MCF 10A (cell line): ENCODE data around the gene GNB1L. TPM values are rescaled to one million over a fixed set of nuclear protein-coding genes. Genes with fewer than 3 reads are reported as not detected.

Experiments used
- BruUV-seq: library from RNA; stranded (reverse); fragments of 400-500 nt; replicated peaks from 2 replicates; lab custom pipeline; 2021; lab: Mats Ljungman, UMichigan
- CTCF ChIA-PET: fragments of 300-600 bp; sonication (Branson Sonifier 250); formaldehyde crosslinking; extraction: SDS; loops from one replicate; lab custom pipeline; 2021; ENCODE audit warnings: antibody characterized with exemption, inconsistent platforms; lab: Yijun Ruan, JAX
- POLR2A ChIA-PET: fragments of 300-600, 350-650 bp; sonication (Branson Sonifier 250); formaldehyde crosslinking; extraction: SDS; loops from one replicate; lab custom pipeline; 2020; ENCODE audit warnings: antibody characterized with exemption, inconsistent platforms; lab: Yijun Ruan, JAX
- DNase-seq: peaks from one replicate; pipeline ENCODE4 v3.0.0-alpha.2; 2018; ENCODE audit not compliant: unreplicated experiment
- H3K27ac Mint-ChIP-seq: one replicate; pipeline ENCODE4 v1.8.0; 2022; ENCODE audit warnings: mild to moderate bottlenecking, low read depth, mixed read lengths; ENCODE audit not compliant: unreplicated experiment
- H3K27me3 Mint-ChIP-seq: one replicate; pipeline ENCODE4 v1.8.0; 2022; ENCODE audit warnings: mixed read lengths; ENCODE audit not compliant: insufficient read depth, unreplicated experiment
- H3K36me3 Mint-ChIP-seq: one replicate; pipeline ENCODE4 v1.8.0; 2022; ENCODE audit warnings: mild to moderate bottlenecking, moderate library complexity, mixed read lengths; ENCODE audit not compliant: insufficient read depth, unreplicated experiment
- H3K4me1 Mint-ChIP-seq: one replicate; pipeline ENCODE4 v1.8.0; 2022; ENCODE audit warnings: mixed read lengths; ENCODE audit not compliant: insufficient read depth, unreplicated experiment
- H3K4me3 Mint-ChIP-seq: one replicate; pipeline ENCODE4 v1.8.0; 2022; ENCODE audit warnings: mild to moderate bottlenecking, moderate library complexity, mixed read lengths; ENCODE audit not compliant: unreplicated experiment
- H3K9me3 Mint-ChIP-seq: one replicate; pipeline ENCODE4 v1.8.0; 2022; ENCODE audit warnings: mixed read lengths; ENCODE audit not compliant: unreplicated experiment
- intact Hi-C: fragments of 100-400 bp; cut with micrococcal nuclease; formaldehyde crosslinking; loops from 2 replicates; pipeline ENCODE4 v1.14.1; 2022
- total RNA-seq: library from RNA; stranded (reverse); gene quantifications from 2 replicates; pipeline ENCODE4 v1.2.3, GENCODE V29; 2022
- TF ChIP-seq, protein P1 (sequence below): fragments of 200-600 bp; IDR thresholded peaks from one replicate; pipeline ENCODE4 v1.8.0; 2022; ENCODE audit warnings: antibody characterized with exemption, mild to moderate bottlenecking; ENCODE audit not compliant: unreplicated experiment

Gene GNB1L
- total RNA-seq, 1 experiment from 2014 or later, result 4.3 TPM

DNA sequence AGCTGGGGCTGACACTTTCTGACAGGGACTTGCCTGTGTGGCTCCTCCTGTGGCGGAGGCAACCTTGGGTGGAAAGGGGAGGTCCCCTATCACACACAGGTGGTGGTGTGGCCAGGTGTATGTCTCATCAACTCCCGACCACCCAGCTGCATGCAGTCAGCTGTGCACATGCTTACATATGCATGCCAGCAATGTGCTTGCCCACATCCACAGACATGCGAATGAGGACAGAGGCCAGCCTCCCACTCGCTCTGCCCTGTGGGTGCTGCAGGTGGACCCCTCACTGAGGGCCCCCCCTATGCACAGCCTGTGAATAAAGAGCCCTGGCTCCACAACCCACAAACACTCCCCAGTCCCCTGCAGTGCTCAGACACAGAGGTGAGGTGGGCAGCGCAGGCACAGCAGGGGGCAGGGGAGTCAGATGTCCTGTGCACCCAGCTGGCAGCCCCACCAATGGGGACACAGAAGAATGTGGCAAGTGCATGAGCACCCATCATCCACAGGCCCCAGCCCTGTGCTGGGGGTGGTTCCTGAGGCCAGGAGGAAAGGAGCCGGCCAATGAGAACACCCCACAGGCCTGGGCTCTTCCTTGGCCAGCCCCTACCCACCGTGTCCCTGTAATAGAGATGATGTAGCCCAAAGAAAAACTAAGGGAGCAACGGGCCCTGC is 9.5 kb downstream of the GNB1L start:
- no TSS peak for BruUV-seq
- ChIA-PET POLR2A (no interaction called here), CTCF (no interaction called here)
- no peaks in the 10 kb centered on the region for H3K9me3 Mint-ChIP-seq
- H3K27me3 Mint-ChIP-seq, result no peaks in the 10 kb centered on the region
- H3K27ac Mint-ChIP-seq, result no peak overlapping the region
- intact Hi-C loops, result no loop called here
- no peak overlapping the region for H3K4me3 Mint-ChIP-seq
- H3K36me3 Mint-ChIP-seq, result peaks cover 19% of the 10 kb centered on the region
- TF ChIP-seq, protein P1, sequence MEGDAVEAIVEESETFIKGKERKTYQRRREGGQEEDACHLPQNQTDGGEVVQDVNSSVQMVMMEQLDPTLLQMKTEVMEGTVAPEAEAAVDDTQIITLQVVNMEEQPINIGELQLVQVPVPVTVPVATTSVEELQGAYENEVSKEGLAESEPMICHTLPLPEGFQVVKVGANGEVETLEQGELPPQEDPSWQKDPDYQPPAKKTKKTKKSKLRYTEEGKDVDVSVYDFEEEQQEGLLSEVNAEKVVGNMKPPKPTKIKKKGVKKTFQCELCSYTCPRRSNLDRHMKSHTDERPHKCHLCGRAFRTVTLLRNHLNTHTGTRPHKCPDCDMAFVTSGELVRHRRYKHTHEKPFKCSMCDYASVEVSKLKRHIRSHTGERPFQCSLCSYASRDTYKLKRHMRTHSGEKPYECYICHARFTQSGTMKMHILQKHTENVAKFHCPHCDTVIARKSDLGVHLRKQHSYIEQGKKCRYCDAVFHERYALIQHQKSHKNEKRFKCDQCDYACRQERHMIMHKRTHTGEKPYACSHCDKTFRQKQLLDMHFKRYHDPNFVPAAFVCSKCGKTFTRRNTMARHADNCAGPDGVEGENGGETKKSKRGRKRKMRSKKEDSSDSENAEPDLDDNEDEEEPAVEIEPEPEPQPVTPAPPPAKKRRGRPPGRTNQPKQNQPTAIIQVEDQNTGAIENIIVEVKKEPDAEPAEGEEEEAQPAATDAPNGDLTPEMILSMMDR, result no peak
- H3K4me1 Mint-ChIP-seq, result peaks cover 21% of the 10 kb centered on the region
- DNase-seq, result no peak

DNA sequence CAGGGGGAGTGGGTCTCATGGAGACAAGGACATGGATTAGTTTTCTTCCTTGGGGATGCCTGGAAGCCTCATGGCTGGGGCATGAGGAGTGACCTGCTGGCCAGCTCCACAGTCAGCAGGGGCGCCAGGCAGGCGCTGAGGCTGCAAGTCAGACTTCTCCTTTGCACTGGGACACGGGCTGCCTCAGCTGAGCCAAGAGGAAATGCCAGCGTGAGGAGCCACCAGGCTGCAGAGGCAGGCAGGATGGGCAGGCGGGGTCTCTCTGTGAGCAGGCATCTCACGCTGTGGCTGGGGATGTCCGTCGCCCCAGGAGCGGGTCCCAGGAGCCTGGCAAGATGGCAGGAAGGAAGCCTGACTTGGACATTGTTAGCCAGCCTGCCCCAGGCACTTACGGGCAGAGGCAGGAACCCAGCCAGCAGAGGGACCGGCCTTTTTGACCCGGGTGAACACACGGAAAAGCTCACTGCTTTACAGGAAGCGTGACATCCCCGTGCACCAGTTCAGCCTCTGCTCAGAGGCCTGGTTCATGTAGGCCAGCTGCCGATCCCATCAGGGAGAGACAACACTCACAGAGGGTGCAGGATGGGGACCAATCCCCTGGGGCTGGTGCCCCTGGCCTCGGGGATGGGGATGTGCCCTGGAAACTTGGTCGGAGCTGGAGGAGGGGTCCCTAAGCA is 10.2 kb downstream of the GNB1L start:
- POLR2A ChIA-PET, result interaction anchor here (2.0 kb wide), 1 partner anchor 11 kb away, joined by 12 read pairs; the partner anchor contains the start of genes GNB1L and RTL10
- H3K9me3 Mint-ChIP-seq, result no peaks in the 10 kb centered on the region
- intact Hi-C loops, result no loop called here
- DNase-seq, result peak; percentile 58
- H3K27ac Mint-ChIP-seq, result no peak overlapping the region
- H3K4me1 Mint-ChIP-seq, result peaks cover 21% of the 10 kb centered on the region
- CTCF ChIA-PET, result no interaction called here
- BruUV-seq, result no TSS peak
- no peak overlapping the region for H3K4me3 Mint-ChIP-seq
- TF ChIP-seq, protein P1, result no peak
- no peaks in the 10 kb centered on the region for H3K27me3 Mint-ChIP-seq
- H3K36me3 Mint-ChIP-seq, result peaks cover 13% of the 10 kb centered on the region

DNA sequence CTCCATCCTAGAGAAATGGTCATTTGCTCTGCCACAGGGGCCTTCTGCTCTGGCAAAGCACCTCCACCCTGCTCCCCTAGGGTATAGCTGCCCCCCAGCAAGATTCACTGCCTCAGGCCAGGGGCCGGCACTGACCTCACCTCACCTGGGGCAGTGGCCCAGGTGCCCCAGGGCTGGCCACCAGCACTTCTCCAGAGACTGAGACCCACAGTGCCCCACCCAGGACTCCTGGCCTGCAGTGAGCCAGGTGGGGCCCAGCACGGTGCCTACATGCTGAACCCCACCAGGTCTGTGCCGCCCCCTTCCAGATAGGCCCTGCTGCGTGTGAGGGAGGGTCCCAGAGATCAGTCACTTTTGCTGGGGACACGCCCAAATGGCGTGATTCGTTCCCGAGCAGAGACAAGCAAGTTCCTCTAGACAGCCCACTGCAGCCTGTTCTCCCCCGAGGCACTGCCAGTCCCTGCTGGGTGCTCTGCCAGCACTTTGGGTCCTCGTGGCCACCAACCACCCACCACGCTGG is 10.8 kb downstream of the GNB1L start:
- BruUV-seq, result no TSS peak
- no peak overlapping the region for H3K27ac Mint-ChIP-seq
- peaks cover 20% of the 10 kb centered on the region for H3K4me1 Mint-ChIP-seq
- H3K27me3 Mint-ChIP-seq, result no peaks in the 10 kb centered on the region
- ChIA-PET CTCF (interaction anchor here (0.6 to 1.2 kb wide), 2 partner anchors 17 to 87 kb away, joined by 4 read pairs; no protein-coding TSS in a partner anchor), POLR2A (interaction anchor here (1.0 to 2.0 kb wide), 2 partner anchors 11 to 20 kb away, joined by 4 to 12 read pairs; partner anchors contain the start of genes GNB1L and RTL10)
- H3K9me3 Mint-ChIP-seq, result no peaks in the 10 kb centered on the region
- no peak overlapping the region for H3K4me3 Mint-ChIP-seq
- peaks cover 8% of the 10 kb centered on the region for H3K36me3 Mint-ChIP-seq
- intact Hi-C loops, result no loop called here
- DNase-seq, result no peak
- TF ChIP-seq, protein P1, result no peak
